Stomach (tissue), 9 donors: Measurements from ENCODE around the gene IGF1R. TPM values are rescaled to one million over a fixed set of nuclear protein-coding genes. Genes with fewer than 3 reads are reported as not detected.

Experiments used
- DNase-seq, 2 donors: peaks; one replicate each; pipeline versions ENCODE4 v3.0.0 to v3.0.0-alpha.2; 2013 to 2019
- H3K27ac ChIP-seq, 5 donors: fragments of 200-600 bp in 4 of 5; sonication (generic) in 4 of 5; one replicate each; pipeline ENCODE4 v1.5.1; 2013 to 2019; ENCODE audit warnings: mild to moderate bottlenecking in 1 of 5, moderate library complexity in 1 of 5
- H3K27me3 ChIP-seq, 3 donors: fragments of 200-600 bp; sonication (generic); one replicate each; pipeline ENCODE4 v1.5.1; 2017 to 2019; ENCODE audit warnings: mixed run types in 1 of 3
- H3K36me3 ChIP-seq, 4 donors: fragments of 200-600 bp; sonication (generic); 1 replicate in 3 of 4; 2 replicates in 1 of 4; pipeline ENCODE4 v1.5.1; 2016 to 2019
- H3K4me1 ChIP-seq, 4 donors: fragments of 200-600 bp; sonication (generic); one replicate each; pipeline ENCODE4 v1.5.1; 2016 to 2019
- H3K4me3 ChIP-seq, 4 donors: fragments of 200-600 bp; sonication (generic) in 3 of 4; one replicate each; pipeline ENCODE4 v1.5.1; 2016 to 2019; ENCODE audit warnings: mild to moderate bottlenecking in 1 of 4
- H3K9me3 ChIP-seq, 4 donors: fragments of 200-600 bp; sonication (generic); one replicate each; pipeline ENCODE4 v1.5.1; 2016 to 2019
- EP300 ChIP-seq: sonication (generic); formaldehyde crosslinking; IDR thresholded peaks from one replicate; pipeline ENCODE4 v1.6.1; 2017; ENCODE audit warnings: antibody characterized with exemption
- POLR2A ChIP-seq, 4 donors: fragments of 450-650 bp; IDR thresholded peaks; one replicate each; pipeline ENCODE4 v1.6.1; 2016; ENCODE audit warnings: antibody characterized with exemption in 4 of 4, control low read depth in 2 of 4, mild to moderate bottlenecking in 1 of 4, moderate library complexity in 1 of 4
- POLR2AphosphoS5 ChIP-seq, 3 donors: sonication (generic); formaldehyde crosslinking; IDR thresholded peaks; one replicate each; pipeline ENCODE4 v1.6.1; 2016; ENCODE audit warnings: antibody characterized with exemption in 3 of 3
- WGBS, 5 donors: extraction: QIAGEN DNeasy Blood & Tissue Kit in 3 of 5; methylation state at CpG; one replicate each; pipeline versions ENCODE4 v1.1.5 to v1.1.7; 2013 to 2018; 5-methylcytosine and 5-hydroxymethylcytosine counted together
- intact Hi-C: fragments of 100-400 bp; cut with DNase I; formaldehyde crosslinking; loops from one replicate; pipeline ENCODE4 v1.15.1; 2023; ENCODE audit warnings: low total_unique reads
- polyA plus RNA-seq, 3 donors: library from polyadenylated mRNA; stranded (reverse); fragments of 200-250 nt; gene quantifications; one replicate each; pipeline ENCODE4 v1.2.3, GENCODE V29; 2013
- total RNA-seq, 5 donors: library from RNA; depleted of rRNA; stranded (reverse); fragments of >200 nt; gene quantifications; one replicate each; pipeline versions ENCODE4 v1.1.0 to v1.2.3, GENCODE V29; 2014 to 2016
- TF ChIP-seq, protein P1 (sequence below), 7 experiments: fragments of 450-650 bp in 4 of 7; fragments of 200-600 bp in 3 of 7; sonication (generic) in 3 of 7; IDR thresholded peaks; one replicate each; pipeline ENCODE4 v1.5.1; 2016 to 2019; ENCODE audit warnings: antibody characterized with exemption in 7 of 7, control low read depth in 2 of 7, mild to moderate bottlenecking in 1 of 7
- donor health status: healthy with polysubstance abuse.
- donor health status: Bipolar disorder and iron deficiency.
- donor health status: healthy.

IGF1R gene
- total and polyA plus RNA-seq, 8 donors = 2.3 to 131 (median 42.8) TPM

GRCh38 chr15:98946301-98947255, 298.2 kb downstream of the IGF1R start:
- H3K4me1 ChIP-seq = peaks cover 7 to 60% (median 29%) of the 10 kb centered on the region in 4 donors
- intact Hi-C loops = no loop called here
- H3K27me3 ChIP-seq = no peaks in the 10 kb centered on the region
- no peak for TF ChIP-seq POLR2AphosphoS5 (IDR thresholded peaks at IDR 0.05)
- TF ChIP-seq, protein P1, sequence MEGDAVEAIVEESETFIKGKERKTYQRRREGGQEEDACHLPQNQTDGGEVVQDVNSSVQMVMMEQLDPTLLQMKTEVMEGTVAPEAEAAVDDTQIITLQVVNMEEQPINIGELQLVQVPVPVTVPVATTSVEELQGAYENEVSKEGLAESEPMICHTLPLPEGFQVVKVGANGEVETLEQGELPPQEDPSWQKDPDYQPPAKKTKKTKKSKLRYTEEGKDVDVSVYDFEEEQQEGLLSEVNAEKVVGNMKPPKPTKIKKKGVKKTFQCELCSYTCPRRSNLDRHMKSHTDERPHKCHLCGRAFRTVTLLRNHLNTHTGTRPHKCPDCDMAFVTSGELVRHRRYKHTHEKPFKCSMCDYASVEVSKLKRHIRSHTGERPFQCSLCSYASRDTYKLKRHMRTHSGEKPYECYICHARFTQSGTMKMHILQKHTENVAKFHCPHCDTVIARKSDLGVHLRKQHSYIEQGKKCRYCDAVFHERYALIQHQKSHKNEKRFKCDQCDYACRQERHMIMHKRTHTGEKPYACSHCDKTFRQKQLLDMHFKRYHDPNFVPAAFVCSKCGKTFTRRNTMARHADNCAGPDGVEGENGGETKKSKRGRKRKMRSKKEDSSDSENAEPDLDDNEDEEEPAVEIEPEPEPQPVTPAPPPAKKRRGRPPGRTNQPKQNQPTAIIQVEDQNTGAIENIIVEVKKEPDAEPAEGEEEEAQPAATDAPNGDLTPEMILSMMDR (IDR thresholded peaks at IDR 0.05) = no peak
- no peak for TF ChIP-seq POLR2A (IDR thresholded peaks at IDR 0.05)
- no peak for TF ChIP-seq EP300
- H3K4me3 ChIP-seq = no peak overlapping the region
- peaks cover 41 to 88% (median 82%) of the 10 kb centered on the region in 4 donors for H3K36me3 ChIP-seq
- DNase-seq = no peak
- H3K27ac ChIP-seq = peak overlapping the region in 2 of 5 donors; percentile 50 to 60
- H3K9me3 ChIP-seq = no peaks in the 10 kb centered on the region
- WGBS, 5 donors = 67 to 81% (median 77%) methylated on average over 15 of the region's 15 CpGs

- Histone ChIP-seq H3K4me3 (no peak overlapping the region), H3K36me3 (peaks cover 26 to 71% (median 67%) of the 10 kb centered on the region in 4 donors), H3K9me3 (no peaks in the 10 kb centered on the region), H3K4me1 (peaks cover 16 to 61% (median 33%) of the 10 kb centered on the region in 4 donors), H3K27ac (peak overlapping the region in 1 of 5 donors; percentile 6), H3K27me3 (no peaks in the 10 kb centered on the region)
- WGBS, 5 donors = 82 to 93% (median 86%) methylated on average over 10 to 13 of the region's 13 CpGs
- no peak for TF ChIP-seq POLR2A (IDR thresholded peaks at IDR 0.05)
- TF ChIP-seq, protein P1 (IDR thresholded peaks at IDR 0.05) = no peak
- no peak for TF ChIP-seq EP300
- TF ChIP-seq POLR2AphosphoS5 (IDR thresholded peaks at IDR 0.05) = no peak
- DNase-seq = no peak
- intact Hi-C loops = no loop called here
These were observed 300.1 kb downstream of the IGF1R start for GRCh38 chr15:98948456-98948855.

- DNase-seq = no peak
- TF ChIP-seq EP300 = no peak
- no peak for TF ChIP-seq POLR2A (IDR thresholded peaks at IDR 0.05)
- TF ChIP-seq, protein P1 (IDR thresholded peaks at IDR 0.05) = no peak
- TF ChIP-seq POLR2AphosphoS5 (IDR thresholded peaks at IDR 0.05) = no peak
- Histone ChIP-seq H3K36me3 (peaks cover 26 to 71% (median 66%) of the 10 kb centered on the region in 4 donors), H3K4me3 (no peak overlapping the region), H3K4me1 (peaks cover 16 to 61% (median 33%) of the 10 kb centered on the region in 4 donors), H3K27ac (peak overlapping the region in 1 of 5 donors; percentile 6), H3K9me3 (no peaks in the 10 kb centered on the region), H3K27me3 (no peaks in the 10 kb centered on the region)
- intact Hi-C loops = no loop called here
- 79 to 92% (median 88%) methylated on average over 11 of the region's 11 CpGs for WGBS, 5 donors
These were observed 300.6 kb downstream of the IGF1R start for GRCh38 chr15:98948941-98949340.

DNA sequence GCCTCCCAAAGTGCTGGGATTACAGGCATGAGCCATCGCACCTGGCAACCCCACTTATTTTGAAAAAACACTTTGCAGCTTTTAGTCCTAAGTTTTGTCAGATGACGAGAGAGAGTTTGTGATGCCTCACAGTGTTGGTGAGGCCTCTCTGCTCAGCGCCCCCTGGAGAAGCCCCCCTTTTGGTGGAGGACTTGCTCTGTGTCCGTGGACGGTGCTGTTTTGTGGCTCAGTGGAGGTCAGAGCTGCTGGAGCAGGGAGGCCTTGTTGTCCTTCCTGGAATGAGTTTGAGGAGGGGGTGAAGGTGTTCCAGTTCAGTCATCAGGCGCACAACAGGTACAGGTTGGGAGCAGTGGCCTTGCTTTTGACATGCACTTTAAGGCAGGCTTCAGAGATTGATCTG, 301.3 kb downstream of the IGF1R start:
- peak overlapping the region in 1 of 5 donors; percentile 90 for H3K27ac ChIP-seq

More for the DNA sequence above, 301.3 kb downstream of the IGF1R start:
- intact Hi-C loops = no loop called here
- peaks cover 26 to 65% (median 62%) of the 10 kb centered on the region in 4 donors for H3K36me3 ChIP-seq
- no peak overlapping the region for H3K4me3 ChIP-seq
- no peak for TF ChIP-seq POLR2AphosphoS5 (IDR thresholded peaks at IDR 0.05)
- TF ChIP-seq POLR2A (IDR thresholded peaks at IDR 0.05) = no peak
- TF ChIP-seq, protein P1 (IDR thresholded peaks at IDR 0.05) = no peak
- no peak for TF ChIP-seq EP300
- peaks cover 16 to 61% (median 33%) of the 10 kb centered on the region in 4 donors for H3K4me1 ChIP-seq
- DNase-seq = no peak
- H3K27me3 ChIP-seq = no peaks in the 10 kb centered on the region
- WGBS, 5 donors = 74 to 90% (median 83%) methylated on average over 6 of the region's 6 CpGs
- no peaks in the 10 kb centered on the region for H3K9me3 ChIP-seq
